Hematopoietic multipotent progenitor cell treated with erythropoietin and hydrocortisone succinate and interleukin-3 and kit ligand, for 17 days (in vitro differentiated cells): ENCODE measurements around the gene SLC66A2.
"Not testable (repeated sequence)": the region's sequence is repeated elsewhere in the genome, so short reads cannot be mapped to it uniquely, and the experiment has no call there.

Experiments used
- DNase-seq: peaks from one replicate; pipeline ENCODE4 v3.0.0-alpha.2; 2015; ENCODE audit warnings: low spot score

The SLC66A2 gene

GRCh38 chr18:79951545-79952455 lies at the start of gene SLC66A2:
TSS of gene SLC66A2 (minus strand) at chr18:79951653. CDS start at chr18:79950926, 727 bp downstream.
- DNase-seq: peak; percentile 88

GRCh38 chr18:80000877-80001276 lies 49.4 kb upstream of the SLC66A2 start:
- DNase-seq: no peak

- DNase-seq: not testable (repeated sequence)
Observed at GRCh38 chr18:79999701-80000100, 48.2 kb upstream of the SLC66A2 start.

- no peak for DNase-seq
Observed at GRCh38 chr18:79991494-79991893, 40.0 kb upstream of the SLC66A2 start.

GRCh38 chr18:79989195-79989497 lies 37.7 kb upstream of the SLC66A2 start:
- no peak for DNase-seq

GRCh38 chr18:79988451-79989194 lies 37.2 kb upstream of the SLC66A2 start, which contains the start of gene TXNL4A:
TSS of gene TXNL4A (minus strand) at chr18:79988563. CDS start at chr18:79988392, 171 bp downstream.
- peak; percentile 80 for DNase-seq

- DNase-seq: peak; percentile 44
Observed at GRCh38 chr18:79988071-79988450, 36.6 kb upstream of the SLC66A2 start.

GRCh38 chr18:79987566-79987965 lies 36.1 kb upstream of the SLC66A2 start:
- DNase-seq: peak; percentile 16

- no peak for DNase-seq
Observed at GRCh38 chr18:79986726-79987125, 35.3 kb upstream of the SLC66A2 start.

GRCh38 chr18:79985172-79985571 lies 33.7 kb upstream of the SLC66A2 start:
- no peak for DNase-seq

- no peak for DNase-seq
Observed at GRCh38 chr18:79983793-79984192, 32.3 kb upstream of the SLC66A2 start.

GRCh38 chr18:79983253-79983652 lies 31.8 kb upstream of the SLC66A2 start:
- DNase-seq: no peak

- no peak for DNase-seq
Observed at GRCh38 chr18:79982736-79983135, 31.3 kb upstream of the SLC66A2 start.

GRCh38 chr18:79980585-79980984 lies 29.1 kb upstream of the SLC66A2 start:
- DNase-seq: no peak

GRCh38 chr18:79979843-79980242 lies 28.4 kb upstream of the SLC66A2 start:
- DNase-seq: no peak

GRCh38 chr18:79975985-79976680 lies 24.7 kb upstream of the SLC66A2 start:
- DNase-seq: peak; percentile 72

- no peak for DNase-seq
Observed at GRCh38 chr18:79975043-79975442, 23.6 kb upstream of the SLC66A2 start.

GRCh38 chr18:79974025-79974654 lies 22.7 kb upstream of the SLC66A2 start:
- DNase-seq: no peak

- DNase-seq: no peak
Observed at GRCh38 chr18:79973517-79973916, 22.1 kb upstream of the SLC66A2 start.

GRCh38 chr18:79972720-79973119 lies 21.3 kb upstream of the SLC66A2 start:
- DNase-seq: no peak

- DNase-seq: no peak
Observed at GRCh38 chr18:79971986-79972385, 20.5 kb upstream of the SLC66A2 start.
